Thyroid gland (tissue), 4 donors: ENCODE results near the gene MAPKAPK2.

Experiments used
- POLR2A ChIP-seq, 2 donors: fragments of 450-650 bp; IDR thresholded peaks; one replicate each; pipeline ENCODE4 v1.6.1; 2017; ENCODE audit warnings: antibody characterized with exemption in 2 of 2, mild to moderate bottlenecking in 2 of 2, moderate library complexity in 1 of 2
- TF ChIP-seq, protein P1 (sequence below), 6 experiments: fragments of 200-600 bp in 3 of 6; fragments of 450-650 bp in 3 of 6; sonication (generic) in 3 of 6; IDR thresholded peaks; one replicate each; pipeline ENCODE4 v1.5.1; 2016 to 2019; ENCODE audit warnings: antibody characterized with exemption in 6 of 6, mild to moderate bottlenecking in 2 of 6, inconsistent platforms in 1 of 6, moderate library complexity in 1 of 6

- TF ChIP-seq, protein P1, sequence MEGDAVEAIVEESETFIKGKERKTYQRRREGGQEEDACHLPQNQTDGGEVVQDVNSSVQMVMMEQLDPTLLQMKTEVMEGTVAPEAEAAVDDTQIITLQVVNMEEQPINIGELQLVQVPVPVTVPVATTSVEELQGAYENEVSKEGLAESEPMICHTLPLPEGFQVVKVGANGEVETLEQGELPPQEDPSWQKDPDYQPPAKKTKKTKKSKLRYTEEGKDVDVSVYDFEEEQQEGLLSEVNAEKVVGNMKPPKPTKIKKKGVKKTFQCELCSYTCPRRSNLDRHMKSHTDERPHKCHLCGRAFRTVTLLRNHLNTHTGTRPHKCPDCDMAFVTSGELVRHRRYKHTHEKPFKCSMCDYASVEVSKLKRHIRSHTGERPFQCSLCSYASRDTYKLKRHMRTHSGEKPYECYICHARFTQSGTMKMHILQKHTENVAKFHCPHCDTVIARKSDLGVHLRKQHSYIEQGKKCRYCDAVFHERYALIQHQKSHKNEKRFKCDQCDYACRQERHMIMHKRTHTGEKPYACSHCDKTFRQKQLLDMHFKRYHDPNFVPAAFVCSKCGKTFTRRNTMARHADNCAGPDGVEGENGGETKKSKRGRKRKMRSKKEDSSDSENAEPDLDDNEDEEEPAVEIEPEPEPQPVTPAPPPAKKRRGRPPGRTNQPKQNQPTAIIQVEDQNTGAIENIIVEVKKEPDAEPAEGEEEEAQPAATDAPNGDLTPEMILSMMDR (IDR thresholded peaks at IDR 0.05): no peak
- no peak for TF ChIP-seq POLR2A (IDR thresholded peaks at IDR 0.05)
These were observed 81.6 kb downstream of the MAPKAPK2 start for GRCh38 chr1:206766251-206766856.
